Urothelium cell line (cell line): Measurements from ENCODE around the gene CHD5.

Experiments
- DNase-seq: peaks from one replicate; pipeline ENCODE4 v3.0.0; 2011; ENCODE audit warnings: low spot score, mixed read lengths
- FAIRE-seq: peaks from 2 replicates; lab custom pipeline; 2011; peaks lifted over from hg19 to GRCh38; lab: Jason Lieb, UNC

CHD5 gene

GRCh38 chr1:6175411-6175828 is 4.7 kb downstream of the CHD5 start:
- no peak for DNase-seq
- no peak for FAIRE-seq

DNA sequence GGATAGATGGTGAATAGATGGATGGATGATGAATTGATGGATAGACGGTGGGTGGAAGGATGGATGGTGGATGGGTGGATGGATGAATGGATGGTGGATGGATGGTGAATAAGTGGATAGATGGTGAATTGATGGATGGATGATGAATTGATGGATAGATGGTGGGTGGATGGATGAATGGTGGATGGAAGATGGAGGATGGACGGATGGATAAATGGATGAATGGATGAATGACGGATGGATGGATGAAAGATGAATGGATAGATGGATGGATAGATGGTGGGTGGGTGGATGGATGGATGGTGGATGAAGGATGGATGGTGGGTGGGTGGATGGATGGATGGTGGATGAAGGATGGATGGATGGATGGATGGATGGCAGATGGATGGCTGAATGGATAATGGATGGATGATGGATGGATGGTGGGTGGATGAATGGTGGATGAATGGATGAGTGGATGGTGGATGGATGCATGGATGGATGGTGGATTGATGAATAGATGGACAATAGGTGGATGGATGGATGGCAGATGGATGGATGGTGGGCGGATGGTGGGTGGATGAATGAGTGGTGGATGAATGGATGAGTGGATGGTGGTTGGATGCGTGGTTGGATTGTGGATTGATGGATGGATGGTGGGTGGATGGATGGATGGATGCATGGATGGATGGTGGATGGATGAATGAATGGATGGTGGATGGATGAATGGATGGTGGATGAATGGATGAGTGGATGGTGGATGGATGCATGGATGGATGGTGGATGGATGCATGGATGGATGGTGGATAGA is 5.3 kb downstream of the CHD5 start:
- FAIRE-seq = peak; percentile 59
- no peak for DNase-seq

DNA sequence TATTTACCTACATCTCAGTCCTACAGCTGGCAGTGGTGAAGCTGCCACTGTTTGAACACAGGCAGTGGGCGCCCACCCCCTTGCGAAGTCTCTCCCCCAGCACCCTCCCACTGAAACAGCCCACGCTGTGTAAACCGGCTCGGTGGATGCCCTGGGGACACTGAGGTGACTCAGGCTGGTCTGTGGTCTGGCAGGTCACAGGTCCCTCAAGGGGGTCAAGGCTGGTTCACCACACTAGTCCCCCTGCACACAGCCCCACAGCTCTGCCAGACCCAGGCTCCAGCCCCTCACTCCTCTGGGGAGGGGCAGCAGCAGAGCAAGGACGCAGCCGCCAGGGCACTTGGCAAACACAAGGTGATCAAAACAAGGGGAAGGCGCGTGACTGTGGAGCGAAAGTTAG is 7.6 kb downstream of the CHD5 start:
- FAIRE-seq (no peak), DNase-seq (no peak)

DNA sequence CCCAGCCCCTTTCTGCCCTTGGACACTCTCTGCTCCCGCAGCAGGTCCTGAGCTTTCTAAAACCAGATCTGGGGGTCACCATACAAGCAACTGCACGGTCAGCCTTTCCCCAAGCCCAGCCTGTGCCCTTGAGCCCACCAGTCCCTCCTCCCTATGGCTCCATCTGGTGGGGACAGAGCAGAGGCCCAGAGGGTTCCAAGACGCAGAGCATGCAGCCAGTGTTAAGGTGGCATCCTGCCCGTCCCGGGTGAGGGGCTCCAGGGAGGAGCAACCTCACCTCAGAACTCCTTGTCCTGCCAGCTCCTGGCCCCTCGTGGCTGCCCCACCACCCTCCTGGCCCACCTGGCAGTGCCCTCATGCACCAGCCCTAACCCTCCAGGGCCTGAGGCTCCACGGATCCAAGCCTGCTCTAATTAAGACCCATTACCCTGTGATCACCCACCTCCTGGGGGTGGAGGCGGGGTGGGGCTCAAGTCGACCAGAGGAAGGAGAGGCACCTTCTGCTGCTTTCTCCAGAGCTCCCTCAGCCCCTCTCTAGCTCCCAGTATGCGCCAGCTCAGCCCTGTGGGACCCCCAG is 8.5 kb downstream of the CHD5 start:
- FAIRE-seq (no peak), DNase-seq (peak; percentile 26)

- DNase-seq = peak; percentile 69
- no peak for FAIRE-seq
Observed at GRCh38 chr1:6170742-6171201, 9.3 kb downstream of the CHD5 start.

- no peak for DNase-seq
Observed at GRCh38 chr1:6170116-6170741, 9.9 kb downstream of the CHD5 start.

GRCh38 chr1:6168947-6169586 is 11.1 kb downstream of the CHD5 start:
- FAIRE-seq (no peak), DNase-seq (no peak)

More at GRCh38 chr1:6170116-6170741, 9.9 kb downstream of the CHD5 start:
- no peak for FAIRE-seq

GRCh38 chr1:6167391-6168303 is 12.5 kb downstream of the CHD5 start:
- DNase-seq (no peak), FAIRE-seq (no peak)

GRCh38 chr1:6166655-6167390 is 13.3 kb downstream of the CHD5 start:
- no peak for FAIRE-seq
- DNase-seq = no peak

DNA sequence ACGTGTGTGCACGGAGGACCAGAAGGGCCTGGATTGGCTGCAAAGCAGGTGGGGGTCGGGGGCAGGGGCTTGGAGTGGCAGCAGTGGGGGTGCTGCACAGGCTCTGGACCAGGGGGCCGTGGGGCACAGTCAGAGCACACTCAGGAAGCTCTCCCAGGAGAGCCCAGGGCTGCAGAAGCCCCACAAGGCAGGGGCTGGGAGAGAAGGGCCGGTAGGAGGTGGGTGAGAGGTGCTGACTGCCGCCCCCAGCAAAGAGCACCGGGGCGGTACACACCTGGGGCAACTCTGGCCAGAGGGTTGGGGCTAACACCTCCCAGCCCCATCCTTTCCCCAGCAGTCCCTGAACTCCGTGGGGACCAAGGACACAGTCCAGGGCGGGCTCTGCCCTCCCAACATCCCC is 13.9 kb downstream of the CHD5 start:
- DNase-seq = no peak

DNA sequence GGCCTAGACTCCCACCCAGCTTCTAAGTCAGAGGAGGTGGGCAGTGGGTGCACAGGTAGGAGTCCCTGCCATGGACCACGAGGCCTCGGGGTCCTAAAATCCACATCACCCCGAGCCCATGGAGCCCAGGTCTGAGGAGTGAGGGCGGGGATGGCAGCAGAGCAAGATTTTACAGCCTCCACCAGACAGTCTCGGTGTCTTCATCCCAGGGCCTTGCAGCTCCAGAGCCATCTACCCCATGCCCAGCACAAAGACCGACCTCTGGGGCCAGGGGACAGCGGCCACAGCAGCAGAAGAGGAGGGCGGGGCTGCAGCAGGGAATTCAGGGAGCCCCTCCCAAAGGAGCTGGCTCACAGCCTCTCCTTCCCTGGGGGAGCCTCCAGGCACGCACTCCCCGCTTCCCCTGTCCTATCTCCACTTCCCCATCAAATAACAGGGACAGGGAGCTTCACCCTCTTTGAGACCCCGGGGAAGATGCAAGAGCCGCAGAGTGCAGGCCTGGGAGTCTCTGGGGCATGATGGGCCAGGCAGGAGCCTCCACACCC is 14.6 kb downstream of the CHD5 start:
- DNase-seq (no peak), FAIRE-seq (no peak)

More for the DNA sequence above, 13.9 kb downstream of the CHD5 start:
- no peak for FAIRE-seq

DNA sequence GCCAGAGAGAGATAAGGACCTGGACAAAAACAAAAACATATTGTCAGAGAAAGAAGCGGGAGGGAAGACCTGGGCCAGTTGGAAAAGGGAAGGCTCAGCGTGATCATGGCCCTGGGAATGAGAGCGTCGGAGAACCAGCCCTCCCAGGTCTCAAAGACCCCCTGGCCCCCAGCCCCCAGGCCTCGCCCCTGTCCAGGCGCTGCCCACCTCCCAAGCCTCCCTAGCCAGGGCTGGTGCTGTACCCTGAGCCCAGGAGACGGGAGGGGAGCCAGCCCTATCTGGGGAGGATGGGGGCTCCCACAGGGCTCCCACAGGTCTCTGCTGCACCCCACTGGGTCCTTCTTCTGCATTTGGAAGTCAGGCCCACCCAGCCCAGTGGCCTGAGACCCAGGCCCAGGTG is 15.1 kb downstream of the CHD5 start:
- FAIRE-seq (no peak), DNase-seq (no peak)

DNA sequence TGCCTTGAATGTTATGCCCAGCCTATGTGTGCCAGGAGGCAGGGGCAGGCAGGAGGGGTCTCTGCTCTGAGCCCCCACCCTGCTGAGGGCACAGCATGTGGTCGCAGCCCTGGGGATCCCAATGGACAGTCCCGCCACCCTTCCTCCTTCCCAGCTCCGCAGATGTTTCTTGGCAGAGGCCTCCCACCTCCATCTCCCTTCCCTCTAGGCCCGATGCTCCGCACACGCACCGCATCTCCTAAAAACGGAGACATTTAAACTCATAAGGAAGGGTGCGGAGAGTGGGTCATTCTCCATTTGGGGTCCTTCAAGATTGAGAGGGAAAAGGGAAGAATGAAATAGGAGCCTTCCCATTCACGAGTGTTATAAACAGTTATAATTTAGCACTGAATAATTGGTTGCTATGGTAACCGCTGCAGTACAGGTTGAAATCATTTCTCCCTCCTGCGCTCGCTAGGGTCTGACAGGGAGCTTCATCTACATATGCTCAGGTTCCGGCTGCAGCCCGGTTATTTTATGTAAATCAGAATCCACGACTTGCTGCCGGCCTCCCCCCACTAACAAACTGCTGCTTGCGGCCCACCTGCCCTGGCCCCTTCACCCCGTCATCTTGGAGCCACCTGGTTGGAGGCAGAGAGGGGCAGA is 16.0 kb downstream of the CHD5 start:
- FAIRE-seq (no peak), DNase-seq (no peak)

DNA sequence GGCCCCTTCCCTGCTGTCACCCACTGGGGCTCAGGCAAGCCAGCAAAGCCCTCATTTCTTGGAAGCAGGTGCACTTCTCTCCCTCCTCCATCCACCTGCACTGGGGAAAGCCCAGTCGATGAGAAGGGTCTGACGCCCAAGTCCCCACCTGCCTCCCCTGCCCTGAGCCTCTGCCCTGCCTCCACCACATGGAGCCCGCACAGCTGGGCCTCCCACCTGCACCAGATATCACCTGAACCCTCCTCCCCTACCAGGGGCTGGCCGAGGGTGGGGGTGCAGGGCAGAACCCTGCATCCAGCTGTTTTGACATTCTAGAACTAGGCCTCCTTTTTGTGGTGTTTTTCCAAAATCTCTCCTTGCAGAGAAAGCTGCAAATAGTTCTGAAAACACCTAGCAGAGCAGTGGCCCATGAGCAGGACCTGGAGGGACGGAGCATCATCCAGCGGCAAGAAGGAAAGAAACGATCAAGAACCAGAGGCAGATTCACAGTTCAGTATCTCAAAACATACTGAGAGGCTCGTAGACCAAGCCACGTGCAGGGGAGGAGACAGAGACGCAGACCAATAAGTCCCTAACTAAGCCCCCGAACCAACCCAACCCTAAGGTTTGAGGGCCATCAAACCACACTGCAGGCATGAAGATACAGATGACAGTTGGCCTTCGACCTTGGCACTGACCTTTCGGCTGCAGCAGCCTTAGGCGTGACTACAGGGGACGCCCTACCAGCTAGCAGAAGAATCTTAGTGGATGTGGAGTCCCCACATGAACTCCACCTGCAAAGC is 16.7 kb downstream of the CHD5 start:
- DNase-seq = no peak

GRCh38 chr1:6162773-6163172 is 17.3 kb downstream of the CHD5 start:
- DNase-seq (no peak), FAIRE-seq (no peak)

More for the DNA sequence above, 16.7 kb downstream of the CHD5 start:
- FAIRE-seq = no peak

DNA sequence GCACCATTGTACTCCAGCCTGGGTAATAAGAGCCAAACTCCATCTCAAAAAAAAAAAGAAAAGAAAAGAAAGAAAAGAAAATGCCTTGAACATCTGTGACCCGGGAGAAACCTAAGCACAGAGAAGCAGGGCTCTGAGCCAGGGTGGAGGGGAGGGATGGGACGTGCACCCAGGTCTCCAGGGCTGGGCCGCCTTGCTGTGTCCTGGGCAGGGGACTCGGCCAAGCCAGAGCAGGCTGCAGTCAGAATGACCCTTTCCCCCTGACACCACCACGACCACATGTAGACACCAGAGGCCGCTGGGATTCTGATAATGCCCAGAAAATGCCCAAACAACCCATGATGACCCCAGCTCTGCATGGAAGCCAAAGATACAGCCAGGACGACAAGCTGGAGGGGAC is 17.8 kb downstream of the CHD5 start:
- FAIRE-seq = no peak
- DNase-seq = no peak

- DNase-seq (no peak), FAIRE-seq (no peak)
Observed at GRCh38 chr1:6158181-6158580, 21.9 kb downstream of the CHD5 start.

- DNase-seq (peak; percentile 89), FAIRE-seq (peak; percentile 93)
Observed at GRCh38 chr1:6157528-6158174, 22.5 kb downstream of the CHD5 start.
